Natural killer cell (primary cell): ENCODE measurements around the gene MRPL36. TPM values are rescaled to one million over a fixed set of nuclear protein-coding genes. Genes with fewer than 3 reads are reported as not detected.
A peak's percentile ranks its signal among the peaks of the same experiment; 100 is the strongest.

Experiments used
- ATAC-seq, 3 donors: fragments of 150-1000 bp in 2 of 3; fragments of 200-7000 bp in 1 of 3; cut with Tn5 transposase; 1 replicate in 1 of 3; 2 replicates in 2 of 3; pipeline ENCODE4 v1.10.0; 2021; ENCODE audit warnings: mild to moderate bottlenecking in 2 of 3, moderate library complexity in 2 of 3
- DNase-seq, 2 donors: peaks; one replicate each; pipeline versions ENCODE4 v3.0.0 to v3.0.0-alpha.2; 2013 to 2021; ENCODE audit warnings: mixed read lengths in 1 of 2
- H3K27ac ChIP-seq: one replicate; pipeline ENCODE4 v1.5.1; 2013; ENCODE audit warnings: mild to moderate bottlenecking, low read length
- H3K27me3 ChIP-seq: one replicate; pipeline ENCODE4 v1.6.1; 2013; ENCODE audit warnings: low read length; ENCODE audit not compliant: control insufficient read depth, insufficient read depth
- H3K36me3 ChIP-seq: one replicate; pipeline ENCODE4 v1.6.1; 2013; ENCODE audit warnings: low read length; ENCODE audit not compliant: control insufficient read depth, insufficient read depth
- H3K4me1 ChIP-seq: one replicate; pipeline ENCODE4 v1.6.1; 2013; ENCODE audit warnings: low read length; ENCODE audit not compliant: control insufficient read depth, insufficient read depth
- H3K4me3 ChIP-seq: one replicate; pipeline ENCODE4 v1.5.1; 2013; ENCODE audit warnings: low read length
- H3K9me3 ChIP-seq: one replicate; pipeline ENCODE4 v1.6.1; 2013; ENCODE audit warnings: low read length; ENCODE audit not compliant: control insufficient read depth, insufficient read depth
- H3K27ac Mint-ChIP-seq, 2 donors: one replicate each; pipeline ENCODE4 v1.8.0; 2022; ENCODE audit warnings: mild to moderate bottlenecking in 2 of 2, mixed read lengths in 2 of 2, moderate library complexity in 1 of 2
- H3K27me3 Mint-ChIP-seq, 2 donors: one replicate each; pipeline ENCODE4 v1.8.0; 2022; ENCODE audit warnings: low read depth in 2 of 2, mixed read lengths in 2 of 2
- H3K36me3 Mint-ChIP-seq: one replicate; pipeline ENCODE4 v1.8.0; 2022; ENCODE audit warnings: mixed read lengths
- H3K4me1 Mint-ChIP-seq, 2 donors: one replicate each; pipeline ENCODE4 v1.8.0; 2022; ENCODE audit warnings: mixed read lengths in 2 of 2
- H3K4me3 Mint-ChIP-seq: one replicate; pipeline ENCODE4 v1.8.0; 2022; ENCODE audit warnings: mild to moderate bottlenecking, moderate library complexity, mixed read lengths
- H3K9me3 Mint-ChIP-seq, 2 donors: one replicate each; pipeline ENCODE4 v1.8.0; 2022; ENCODE audit warnings: mixed read lengths in 2 of 2
- CTCF ChIP-seq: fragments of 200-600 bp; IDR thresholded peaks from one replicate; pipeline ENCODE4 v1.8.0; 2022; ENCODE audit warnings: antibody characterized with exemption
- WGBS: methylation state at CpG from one replicate; pipeline ENCODE4 v1.1.7; 2013; ENCODE audit warnings: missing lambda C conversion rate; ENCODE audit not compliant: insufficient coverage; 5-methylcytosine and 5-hydroxymethylcytosine counted together
- intact Hi-C: fragments of 100-400 bp; cut with micrococcal nuclease; formaldehyde crosslinking; loops from one replicate; pipeline ENCODE4 v1.14.2; 2022
- total RNA-seq, 4 donors: library from RNA; stranded (reverse); fragments of 120-200 nt in 1 of 4; gene quantifications; one replicate each; pipeline versions ENCODE4 v1.2.3 to v1.2.4, GENCODE V29; 2013 to 2022

Gene MRPL36
- total RNA-seq, 3 donors from 2014 or later (not counting 1 experiment from before 2014, with no cell fraction given): 14.1 to 21.2 (median 17.1) TPM

DNA sequence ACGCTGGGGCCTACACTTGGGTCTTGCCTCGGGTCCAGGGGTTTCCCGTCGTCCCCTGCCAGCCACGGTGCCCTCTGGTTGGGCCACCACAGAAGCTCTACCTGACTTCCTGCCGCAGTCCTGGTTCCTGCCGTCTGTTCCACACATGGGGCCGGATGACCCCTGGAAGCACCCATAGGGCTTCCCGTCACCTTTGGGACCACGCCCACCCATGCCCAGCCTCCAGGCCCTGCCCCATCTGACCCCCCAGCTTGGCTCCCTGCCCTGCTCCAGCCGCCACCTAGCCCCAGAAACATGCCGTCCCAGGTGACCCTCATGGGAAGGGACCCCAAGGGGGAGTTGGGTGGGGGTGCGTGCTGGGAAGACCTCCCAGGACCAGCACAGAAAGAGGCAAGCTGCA lies 13.7 kb downstream of the MRPL36 start:
- DNase-seq (no peak), ATAC-seq (no peak)
- Mint-ChIP-seq H3K4me3 (no peak overlapping the region), H3K9me3 (no peaks in the 10 kb centered on the region), H3K27me3 (peaks cover 14 to 15% of the 10 kb centered on the region in 2 donors), H3K4me1 (peaks cover 0 to 11% of the 10 kb centered on the region in 2 donors), H3K36me3 (no peaks in the 10 kb centered on the region), H3K27ac (no peak overlapping the region)
- Histone ChIP-seq H3K4me3 (no peak overlapping the region), H3K27ac (no peak overlapping the region), H3K4me1 (peaks cover 6% of the 10 kb centered on the region), H3K27me3 (no peaks in the 10 kb centered on the region), H3K36me3 (no peaks in the 10 kb centered on the region), H3K9me3 (no peaks in the 10 kb centered on the region)
- intact Hi-C loops: no loop called here
- TF ChIP-seq CTCF: no peak
- 92% methylated on average over 13 of the region's 13 CpGs for WGBS

DNA sequence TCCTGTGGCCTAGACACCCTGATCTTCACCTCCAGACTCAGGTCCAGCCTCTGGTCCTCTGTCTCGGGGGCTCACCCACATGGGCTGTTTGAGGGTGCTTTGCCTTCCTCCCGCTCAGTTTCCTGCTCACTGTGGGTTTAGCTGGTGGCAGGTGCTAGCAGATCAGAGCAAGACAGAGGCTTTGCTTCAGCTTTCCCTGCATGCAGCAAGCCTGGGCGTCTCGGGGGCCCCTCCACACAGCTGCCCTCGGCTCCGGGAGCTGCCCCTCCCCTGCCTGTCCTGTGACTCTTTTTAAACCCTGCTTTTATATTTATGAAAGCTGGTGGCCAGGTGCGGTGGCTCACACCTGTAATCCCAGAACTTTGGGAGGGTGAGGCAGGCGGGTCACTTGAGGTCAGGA lies 14.6 kb downstream of the MRPL36 start:
- H3K4me1 ChIP-seq: peaks cover 6% of the 10 kb centered on the region
- H3K27ac Mint-ChIP-seq: no peak overlapping the region
- peaks cover 14 to 15% of the 10 kb centered on the region in 2 donors for H3K27me3 Mint-ChIP-seq
- no peak overlapping the region for H3K4me3 ChIP-seq
- H3K36me3 Mint-ChIP-seq: no peaks in the 10 kb centered on the region
- no peak for TF ChIP-seq CTCF
- H3K27ac ChIP-seq: no peak overlapping the region
- DNase-seq (peak in 1 of 2 donors; percentile 27), ATAC-seq (no peak)
- H3K4me1 Mint-ChIP-seq: peaks cover 0 to 11% of the 10 kb centered on the region in 2 donors
- H3K9me3 ChIP-seq: no peaks in the 10 kb centered on the region
- H3K9me3 Mint-ChIP-seq: no peaks in the 10 kb centered on the region
- no peak overlapping the region for H3K4me3 Mint-ChIP-seq
- WGBS: 51% methylated on average over 8 of the region's 8 CpGs
- H3K36me3 ChIP-seq: no peaks in the 10 kb centered on the region
- intact Hi-C loops: no loop called here
- no peaks in the 10 kb centered on the region for H3K27me3 ChIP-seq

- Histone ChIP-seq H3K27me3 (no peaks in the 10 kb centered on the region), H3K9me3 (no peaks in the 10 kb centered on the region), H3K27ac (no peak overlapping the region), H3K4me1 (peaks cover 6% of the 10 kb centered on the region), H3K4me3 (no peak overlapping the region), H3K36me3 (no peaks in the 10 kb centered on the region)
- intact Hi-C loops: no loop called here
- H3K36me3 Mint-ChIP-seq: no peaks in the 10 kb centered on the region
- TF ChIP-seq CTCF: no peak
- H3K4me1 Mint-ChIP-seq: peaks cover 0 to 7% of the 10 kb centered on the region in 2 donors
- no peak overlapping the region for H3K4me3 Mint-ChIP-seq
- WGBS: 83% methylated on average over 20 of the region's 20 CpGs
- no peaks in the 10 kb centered on the region for H3K9me3 Mint-ChIP-seq
- H3K27me3 Mint-ChIP-seq: peaks cover 14 to 15% of the 10 kb centered on the region in 2 donors
- no peak overlapping the region for H3K27ac Mint-ChIP-seq
- ATAC-seq (no peak), DNase-seq (no peak)
Observed at GRCh38 chr5:1784197-1785050, 15.2 kb downstream of the MRPL36 start.
